GM21423 (cell line): ENCODE results near the gene WEE1.
"Not testable (repeated sequence)": the region's sequence is repeated elsewhere in the genome, so short reads cannot be mapped to it uniquely, and the experiment has no call there.

Source experiments
- ATAC-seq: cut with Tn5 transposase; IDR thresholded peaks from one replicate; pipeline ENCODE4 v1.9.1; 2021; ENCODE audit warnings: mild to moderate bottlenecking, moderate library complexity; ENCODE audit not compliant: unreplicated experiment

Gene WEE1

DNA sequence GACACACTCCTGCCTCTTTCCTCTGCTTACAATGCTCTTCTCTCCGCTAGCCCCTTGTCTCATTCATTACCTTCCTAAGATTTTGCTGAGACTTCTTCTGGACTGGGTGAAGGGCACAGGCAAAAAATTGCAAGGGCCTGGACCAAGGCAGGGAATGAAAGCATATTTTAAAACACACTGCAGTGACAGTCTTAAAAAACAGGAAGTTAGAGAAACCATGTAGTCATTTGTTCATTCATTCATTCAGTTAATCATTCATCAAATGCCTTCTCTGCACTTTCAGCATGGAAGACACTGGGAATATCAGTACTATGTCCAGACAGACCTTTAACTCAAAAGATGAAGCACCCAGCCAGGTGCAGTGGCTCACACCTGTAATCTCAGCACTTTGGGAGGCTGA lies 45.5 kb downstream of the WEE1 start:
- no peak for ATAC-seq

DNA sequence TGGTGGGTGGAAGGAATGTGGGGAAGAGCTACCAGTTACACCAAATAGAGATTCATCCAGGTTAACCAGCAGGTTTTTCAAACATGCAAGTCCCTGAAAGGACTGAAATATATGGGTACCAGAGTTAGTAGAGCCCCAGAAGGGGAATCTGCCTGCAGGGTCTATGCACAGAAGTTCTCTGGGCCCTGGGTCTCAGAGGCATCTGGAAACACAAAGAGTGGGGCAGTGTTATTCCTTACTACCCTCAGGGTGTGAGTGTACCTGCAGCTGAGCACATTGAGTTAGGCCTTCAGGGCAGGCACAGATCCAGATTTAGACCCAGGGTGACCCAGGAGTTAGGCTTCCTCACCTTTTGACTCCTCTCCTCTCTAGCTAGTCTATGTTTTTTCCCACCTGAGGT lies 46.5 kb downstream of the WEE1 start:
- ATAC-seq = no peak

- ATAC-seq = not testable (repeated sequence)
Observed at GRCh38 chr11:9622353-9622752, 48.9 kb downstream of the WEE1 start.

- ATAC-seq = not testable (repeated sequence)
Observed at GRCh38 chr11:9623053-9623452, 49.6 kb downstream of the WEE1 start.

GRCh38 chr11:9624448-9624847 lies 51.0 kb downstream of the WEE1 start:
- no peak for ATAC-seq

GRCh38 chr11:9625162-9625561 lies 51.7 kb downstream of the WEE1 start:
- no peak for ATAC-seq

DNA sequence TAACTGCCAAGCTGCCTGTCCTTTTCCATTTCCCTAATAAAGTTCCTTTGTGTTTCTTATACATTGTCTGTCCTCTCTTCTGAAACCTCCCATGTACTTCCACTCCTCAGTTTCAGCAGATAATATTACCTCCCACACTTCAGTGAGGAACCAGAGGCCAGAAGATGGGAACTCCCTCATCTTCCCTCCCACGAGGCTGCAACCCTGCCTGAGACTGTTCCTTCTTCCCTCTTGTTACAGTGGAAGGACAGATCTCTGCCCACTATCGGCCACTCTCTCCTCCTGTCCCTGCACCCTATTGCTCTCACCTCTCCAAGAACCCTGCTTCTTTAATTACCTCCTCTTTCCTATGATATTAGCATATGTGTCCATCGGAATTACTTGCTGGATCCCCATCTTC lies 52.3 kb downstream of the WEE1 start:
- ATAC-seq = no peak

GRCh38 chr11:9626496-9627394 lies 53.3 kb downstream of the WEE1 start:
- ATAC-seq = no peak

DNA sequence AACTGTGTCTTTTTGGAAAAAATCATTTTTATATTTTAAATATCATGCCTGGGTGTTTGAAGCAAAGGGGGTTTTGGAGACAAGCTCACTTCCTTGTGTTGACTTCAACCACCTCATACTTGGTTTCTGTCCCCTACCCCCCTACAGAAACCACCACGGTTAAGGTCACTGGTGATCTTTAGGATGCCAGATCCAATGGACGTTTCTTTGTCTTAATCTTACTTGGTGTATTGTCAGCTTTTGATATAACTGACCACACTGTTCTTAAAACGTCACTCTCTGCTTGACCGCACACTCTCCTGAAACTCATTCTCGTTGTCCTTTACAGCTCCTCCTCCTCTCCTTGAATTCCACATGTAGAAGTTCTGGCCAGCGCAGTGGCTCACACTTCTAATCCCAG lies 55.6 kb downstream of the WEE1 start:
- no peak for ATAC-seq

DNA sequence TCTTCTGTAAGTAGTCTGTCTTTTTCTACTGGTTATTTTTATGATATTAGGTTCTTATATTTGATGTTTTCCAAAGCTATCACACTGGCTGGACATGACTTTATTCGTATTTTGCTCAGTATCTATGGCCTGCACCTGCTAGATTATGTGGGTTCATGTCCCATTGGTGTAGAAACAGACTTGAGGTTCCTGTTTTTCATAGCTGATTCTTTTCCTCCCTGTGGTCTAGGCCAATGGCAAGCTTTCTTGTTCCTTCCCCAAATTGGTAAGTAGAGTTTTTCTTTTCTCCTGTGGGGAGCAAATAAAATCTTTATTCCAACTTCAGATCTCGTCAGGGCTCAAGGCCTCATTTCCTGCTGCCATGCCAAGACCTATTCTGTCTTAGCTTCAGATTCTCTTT lies 60.2 kb downstream of the WEE1 start:
- ATAC-seq = no peak

DNA sequence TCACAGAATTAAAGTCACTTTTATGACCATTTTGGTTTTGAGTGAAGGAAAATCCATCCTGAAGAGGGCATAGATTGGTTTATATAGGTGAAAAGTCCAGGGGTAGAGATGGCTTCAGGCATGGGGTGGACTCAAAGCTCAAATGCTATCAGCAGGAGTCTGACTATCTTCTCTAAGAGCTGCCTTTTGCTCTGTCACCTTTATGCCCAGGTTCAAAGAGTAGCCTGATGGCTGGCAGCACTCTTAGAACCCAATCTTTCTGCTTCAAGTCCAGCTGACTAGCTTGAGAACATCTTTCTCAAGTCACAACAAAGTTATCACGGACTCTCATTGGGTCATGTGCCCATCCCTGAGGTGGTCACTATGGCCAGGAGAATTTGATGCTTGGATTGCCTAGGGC lies 63.2 kb downstream of the WEE1 start:
- no peak for ATAC-seq

- ATAC-seq = no peak
Observed at GRCh38 chr11:9639099-9639498, 65.6 kb downstream of the WEE1 start.
